IPS DF 4.7 (cell line): ENCODE results near the gene KCNK2.

Experiments
- DNase-seq: peaks from one replicate; pipeline ENCODE4 v3.0.0-alpha.2; 2013; ENCODE audit warnings: low spot score; ENCODE audit errors: extremely low read depth

The KCNK2 gene, protein sequence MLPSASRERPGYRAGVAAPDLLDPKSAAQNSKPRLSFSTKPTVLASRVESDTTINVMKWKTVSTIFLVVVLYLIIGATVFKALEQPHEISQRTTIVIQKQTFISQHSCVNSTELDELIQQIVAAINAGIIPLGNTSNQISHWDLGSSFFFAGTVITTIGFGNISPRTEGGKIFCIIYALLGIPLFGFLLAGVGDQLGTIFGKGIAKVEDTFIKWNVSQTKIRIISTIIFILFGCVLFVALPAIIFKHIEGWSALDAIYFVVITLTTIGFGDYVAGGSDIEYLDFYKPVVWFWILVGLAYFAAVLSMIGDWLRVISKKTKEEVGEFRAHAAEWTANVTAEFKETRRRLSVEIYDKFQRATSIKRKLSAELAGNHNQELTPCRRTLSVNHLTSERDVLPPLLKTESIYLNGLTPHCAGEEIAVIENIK

DNA sequence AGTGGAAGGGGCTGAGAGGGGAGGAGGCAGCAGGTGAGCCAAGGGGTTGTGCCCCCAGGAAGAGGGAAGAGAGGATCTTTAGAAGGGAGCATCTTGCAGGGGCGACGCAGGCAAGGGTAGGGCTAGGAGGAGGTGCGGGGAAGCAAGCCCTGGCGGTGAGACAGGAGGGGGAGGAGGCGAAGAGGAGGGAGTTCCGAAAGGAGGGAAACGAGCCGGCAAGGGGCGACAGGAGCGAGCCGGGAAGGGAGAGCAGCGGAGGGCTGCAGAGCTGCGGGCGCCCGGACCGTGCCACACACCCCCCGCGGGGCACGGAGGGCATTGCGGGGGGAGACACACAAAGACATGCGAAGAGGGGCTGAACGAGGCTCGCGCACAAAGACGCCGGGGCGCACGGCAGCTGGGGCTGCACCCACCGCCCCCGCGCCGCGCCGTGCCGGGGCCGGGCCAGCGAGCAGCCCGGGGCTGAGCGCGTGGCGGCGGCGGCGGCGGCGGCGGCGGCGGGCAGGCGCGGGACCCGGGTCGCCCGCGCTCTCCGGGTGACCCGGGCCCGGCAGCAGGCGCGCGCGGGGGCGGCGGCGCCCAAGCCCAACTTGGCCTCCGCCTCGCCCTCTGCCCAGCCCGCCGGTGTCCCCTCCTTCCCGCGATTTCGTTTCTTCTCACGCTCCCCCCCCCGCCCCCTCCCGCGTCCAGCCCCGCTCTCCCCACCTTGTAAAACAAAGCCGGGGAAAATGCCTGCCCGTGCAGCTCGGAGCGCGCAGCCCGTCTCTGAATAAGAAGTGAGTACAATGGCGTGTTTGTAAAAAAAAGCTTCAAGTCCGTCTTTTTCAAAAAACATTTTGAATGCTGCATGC lies at the start of gene KCNK2:
Gene KCNK2 (plus strand): TSS at position 206 of the 851 bp plus-strand sequence. CDS start 649 bp downstream, outside the sequence.
- no peak for DNase-seq

- no peak for DNase-seq
Measured at GRCh38 chr1:215032911-215033526, 49.5 kb upstream of the KCNK2 start.

DNA sequence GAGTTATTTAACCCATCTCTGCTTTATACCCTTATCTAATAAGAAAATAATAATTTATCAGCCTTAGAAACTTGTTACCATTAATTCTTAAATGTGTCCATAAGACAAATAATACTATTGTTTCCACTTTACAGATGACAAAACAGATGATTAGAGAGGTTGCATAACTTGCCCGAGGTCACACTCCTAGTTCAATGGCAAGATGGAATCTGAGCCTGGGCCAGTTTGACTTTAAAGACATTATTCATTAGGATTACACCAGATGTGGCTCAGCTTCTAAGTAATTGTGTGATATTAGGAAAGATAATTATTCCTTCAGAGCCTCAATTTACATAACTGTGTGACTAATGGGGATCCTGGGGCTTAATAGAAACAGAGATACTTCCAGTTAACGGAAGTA lies 42.3 kb upstream of the KCNK2 start:
- DNase-seq, result no peak

DNA sequence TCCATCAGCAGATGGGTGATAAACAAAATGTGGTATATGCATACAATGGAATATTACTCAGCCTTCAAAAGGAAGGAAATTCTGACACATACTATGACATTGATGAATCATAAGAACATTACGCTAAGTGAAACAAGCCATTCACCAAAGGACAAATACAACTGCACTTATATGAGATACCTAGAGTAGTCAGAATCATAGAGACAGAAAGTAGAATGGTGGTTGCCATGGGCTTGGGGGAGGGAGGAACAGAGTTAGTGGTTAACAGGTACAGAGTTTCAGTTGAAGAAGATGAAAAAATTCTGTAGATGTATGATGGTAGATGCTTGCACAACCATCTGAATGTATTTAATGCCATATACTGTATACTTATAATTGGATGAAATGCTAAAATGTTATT lies 39.1 kb upstream of the KCNK2 start:
- DNase-seq, result no peak

GRCh38 chr1:215044151-215044550 lies 38.4 kb upstream of the KCNK2 start:
- DNase-seq, result no peak

DNA sequence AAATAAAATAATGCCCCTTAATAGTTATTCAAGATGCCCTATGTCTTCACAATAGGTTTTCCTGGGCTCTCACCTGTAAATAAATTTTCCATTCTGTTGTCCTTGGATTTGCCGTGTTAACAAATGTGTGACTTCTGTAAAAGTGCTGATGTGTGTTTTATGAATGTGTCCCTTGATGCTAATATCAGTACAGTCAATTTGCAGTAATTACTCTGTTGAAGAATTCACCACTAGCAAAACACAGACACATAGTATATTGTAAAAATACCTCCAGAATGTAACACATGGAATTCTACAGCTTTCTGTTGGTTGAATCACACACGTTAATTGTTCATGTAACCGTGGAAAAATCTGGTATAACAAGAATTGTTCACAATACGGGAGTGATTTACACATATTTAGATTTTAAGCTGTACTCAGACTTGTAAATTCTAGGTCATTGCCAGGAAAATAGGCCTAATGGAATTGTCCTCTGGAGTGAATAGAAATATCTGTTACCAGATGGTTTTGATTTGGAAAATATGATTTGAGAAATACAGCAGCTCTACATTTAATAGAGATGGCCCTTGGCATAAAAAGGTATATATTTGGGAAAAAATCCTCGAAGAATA lies 36.7 kb upstream of the KCNK2 start:
- no peak for DNase-seq

DNA sequence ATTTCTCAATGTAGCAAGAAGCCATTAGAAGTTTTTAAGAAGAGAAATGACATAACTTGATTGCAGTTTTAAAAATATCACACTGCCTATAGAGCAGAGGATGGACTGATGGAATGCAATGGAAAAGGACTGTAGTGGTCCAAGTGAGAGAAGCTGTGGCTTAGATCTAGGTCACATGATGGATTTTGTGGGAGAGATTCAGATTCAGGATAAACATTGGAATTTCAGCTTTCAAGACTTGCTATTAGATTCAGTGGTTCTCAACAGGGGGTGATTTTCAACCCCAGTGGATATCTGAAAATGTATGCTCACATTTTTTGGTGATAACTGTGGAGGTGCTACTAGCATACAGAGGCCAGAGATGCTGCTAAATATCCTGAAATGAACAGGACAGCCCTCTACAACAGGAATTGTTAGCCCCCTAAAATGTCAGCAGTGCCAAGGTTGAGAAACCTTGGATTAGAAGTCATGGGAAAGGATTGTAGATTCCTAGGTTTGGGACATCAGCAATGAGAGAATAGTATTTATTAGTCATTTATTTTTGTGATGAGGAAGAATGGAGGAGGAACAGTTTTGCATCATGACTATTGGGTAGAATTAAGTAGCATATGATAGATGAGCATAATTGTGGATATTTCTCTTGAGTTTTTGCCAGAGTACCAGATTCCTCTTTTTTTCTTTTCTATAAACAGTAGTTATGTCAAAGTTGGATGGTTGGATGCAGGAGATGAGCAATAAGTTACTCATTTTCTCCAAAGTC lies 30.1 kb upstream of the KCNK2 start:
- no peak for DNase-seq

- no peak for DNase-seq
Measured at GRCh38 chr1:215054266-215054665, 28.3 kb upstream of the KCNK2 start.

DNA sequence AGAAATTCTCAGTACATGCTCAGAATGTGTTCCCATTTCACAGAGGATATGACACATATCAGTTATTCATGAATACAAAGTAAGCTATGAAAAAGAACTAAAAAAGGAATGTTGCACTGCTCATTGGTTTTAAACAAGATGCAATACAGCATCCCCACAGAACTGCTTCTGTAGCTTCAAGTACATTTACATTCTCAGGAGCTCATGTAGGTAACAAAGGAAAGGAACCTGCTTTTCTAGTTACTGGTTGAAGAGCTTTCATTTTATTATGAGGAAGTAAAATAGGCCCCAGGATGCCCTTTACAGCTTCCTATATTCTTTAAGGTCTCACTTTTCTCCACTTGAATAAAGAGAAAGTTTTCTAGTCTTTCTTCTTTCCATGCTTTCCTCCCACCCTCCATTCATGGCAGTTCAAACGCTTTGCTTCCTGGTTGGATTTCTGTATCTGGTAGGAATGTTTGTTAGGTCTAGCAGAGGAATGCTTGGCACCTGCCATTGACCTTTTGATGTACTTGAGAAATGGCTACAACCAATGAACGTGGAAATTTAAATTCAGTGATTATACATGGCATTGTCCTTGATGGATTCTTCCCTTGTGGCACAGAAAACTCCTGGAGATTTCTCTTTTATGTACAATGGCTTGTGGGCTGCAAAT lies 27.1 kb upstream of the KCNK2 start:
- DNase-seq, result no peak

DNA sequence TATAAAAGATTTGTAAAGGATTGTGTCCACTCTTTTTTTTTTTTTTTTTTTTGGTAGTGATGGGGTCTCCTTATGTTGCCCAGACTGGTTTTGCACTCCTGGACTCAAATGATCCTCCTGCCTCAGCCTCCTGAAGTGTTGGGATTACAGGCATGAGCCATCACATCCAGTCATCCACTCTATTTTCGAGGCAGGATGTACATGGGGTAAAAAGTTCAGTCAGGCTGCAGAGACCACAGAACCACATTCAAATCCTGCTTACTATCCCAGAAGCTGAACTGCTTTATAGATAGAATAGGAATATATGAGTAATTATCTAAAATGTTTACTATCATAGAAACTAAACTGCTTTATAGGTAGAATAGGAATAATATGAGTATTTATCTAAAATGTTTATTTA lies 26.0 kb upstream of the KCNK2 start:
- DNase-seq, result no peak

- DNase-seq, result no peak
Measured at GRCh38 chr1:215059947-215060346, 22.6 kb upstream of the KCNK2 start.

DNA sequence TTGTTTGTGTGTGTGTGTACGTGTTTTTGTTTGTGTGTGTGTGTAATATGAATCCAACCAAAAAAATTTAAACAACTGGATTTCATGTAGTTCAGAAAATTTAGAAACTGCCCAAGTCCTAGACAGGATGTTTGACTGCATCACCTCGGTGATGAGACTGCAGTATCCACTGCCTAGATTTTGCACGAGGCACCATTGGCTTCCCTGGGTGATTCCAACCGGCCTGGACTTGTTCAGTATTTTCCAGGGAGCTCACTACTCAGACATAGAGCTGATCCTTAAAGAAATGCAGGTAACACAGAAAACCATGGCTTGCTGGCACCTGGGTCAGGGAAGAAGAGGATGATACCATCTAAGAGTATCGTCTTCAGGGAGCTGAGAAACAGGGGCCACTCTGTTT lies 18.2 kb upstream of the KCNK2 start:
- DNase-seq, result no peak

DNA sequence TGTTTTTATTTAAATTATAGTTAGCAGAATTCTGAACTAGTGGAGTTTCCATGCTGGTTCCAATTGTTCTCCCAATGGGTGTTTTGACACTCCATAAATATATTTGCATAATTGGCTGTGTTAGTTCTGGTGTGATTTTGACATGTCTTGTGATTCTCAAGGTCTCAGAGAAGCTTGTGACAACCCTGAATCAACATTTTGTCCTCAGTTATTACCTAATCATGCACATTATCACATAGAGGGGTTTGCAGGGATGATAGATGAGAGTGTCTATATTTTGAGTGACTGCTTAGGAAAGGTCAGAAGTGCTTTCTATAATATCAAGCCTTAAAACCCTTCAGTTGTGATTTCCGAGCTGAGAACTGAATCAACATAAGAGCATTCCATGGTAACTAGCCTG lies 11.5 kb upstream of the KCNK2 start:
- no peak for DNase-seq

- DNase-seq, result no peak
Measured at GRCh38 chr1:215076322-215076721, 6.2 kb upstream of the KCNK2 start.

DNA sequence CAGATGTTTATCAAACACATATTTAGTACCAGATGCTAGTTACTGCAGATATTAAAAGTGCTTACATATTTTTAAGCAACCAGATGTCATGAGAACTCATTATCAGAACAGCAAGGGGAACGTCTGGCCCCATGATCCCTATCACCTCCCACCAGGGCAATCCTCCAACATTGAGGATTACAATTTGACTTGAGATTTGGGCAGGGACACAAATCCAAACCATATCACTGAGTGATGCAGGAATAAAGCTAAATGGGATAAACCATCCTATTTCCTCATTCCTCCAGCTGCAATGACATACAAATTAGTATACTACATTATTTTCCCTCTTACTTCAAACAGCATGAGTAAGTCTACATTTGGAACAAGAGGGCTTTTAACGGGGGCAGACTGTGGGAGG lies 3.1 kb upstream of the KCNK2 start:
- no peak for DNase-seq

DNA sequence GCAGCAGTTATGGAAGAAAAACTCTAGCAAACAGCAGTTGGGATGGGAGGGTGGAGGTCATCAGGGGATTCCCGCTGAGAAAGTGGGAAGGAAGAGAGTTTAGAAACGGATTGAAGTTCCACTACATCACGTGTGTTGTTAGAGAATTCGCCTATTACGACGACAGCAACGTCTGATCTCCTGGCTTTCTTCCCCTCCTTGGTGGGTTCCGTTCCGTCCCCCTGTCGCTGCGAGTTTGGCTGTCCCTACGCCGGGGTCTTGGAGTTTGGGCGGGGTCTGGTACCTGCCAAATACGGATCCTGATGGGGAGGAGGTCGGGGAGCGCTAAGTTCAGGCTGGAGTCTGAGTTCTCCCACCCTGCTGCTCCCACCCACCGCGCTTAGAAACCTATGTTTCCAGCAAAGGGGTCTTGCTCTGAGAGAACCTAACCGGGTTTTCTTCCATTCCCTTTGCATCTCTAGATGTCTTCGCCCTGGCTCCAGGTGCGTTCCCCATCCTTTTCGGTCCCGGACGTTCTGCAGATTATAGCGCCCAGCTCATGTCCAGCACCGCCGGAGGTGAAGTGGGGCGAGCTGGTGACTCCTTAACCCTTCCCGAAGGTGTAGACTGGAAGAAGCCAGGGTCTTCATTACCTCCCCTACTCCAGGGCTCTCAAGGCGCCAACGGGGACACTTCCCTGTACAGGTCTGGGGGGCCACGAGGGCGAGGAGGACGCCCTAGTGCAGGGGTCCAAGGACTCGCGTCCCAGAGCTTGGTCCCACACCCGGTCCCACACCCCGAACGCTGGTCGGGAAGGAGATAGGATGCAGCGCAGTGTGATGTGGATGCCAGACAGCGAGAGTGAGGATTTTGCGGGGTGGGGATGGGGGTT lies 641 bp upstream of the KCNK2 start:
- DNase-seq, result no peak

- DNase-seq, result no peak
Measured at GRCh38 chr1:215083383-215083961, 935 bp downstream of the KCNK2 start.

GRCh38 chr1:215084621-215085020 lies 2.1 kb downstream of the KCNK2 start:
- no peak for DNase-seq

GRCh38 chr1:215087603-215088002 lies 5.1 kb downstream of the KCNK2 start:
- no peak for DNase-seq
